T-cell (primary cell): ENCODE results near the gene NAXD. TPM values are rescaled to one million over a fixed set of nuclear protein-coding genes. Genes with fewer than 3 reads are reported as not detected.
"Not testable (repeated sequence)": the region's sequence is repeated elsewhere in the genome, so short reads cannot be mapped to it uniquely, and the experiment has no call there.

Source experiments
- ATAC-seq, 4 experiments: fragments of 200-7000 bp in 3 of 4; fragments of 150-1000 bp in 1 of 4; cut with Tn5 transposase; replicated peaks in 1 of 4; 1 replicate in 3 of 4; 2 replicates in 1 of 4; pipeline ENCODE4 v1.10.0; 2021; ENCODE audit warnings: moderate library complexity in 3 of 4, mild to moderate bottlenecking in 2 of 4, moderate number of reproducible peaks in 1 of 4
- CTCF ChIA-PET, 2 donors: fragments of 300-600 bp; sonication (Branson Sonifier 250); formaldehyde crosslinking; loops; one replicate each; lab custom pipeline; 2022; ENCODE audit warnings: antibody characterized with exemption in 2 of 2; lab: Charles Lee
- POLR2A ChIA-PET, 2 donors: fragments of 300-600 bp; sonication (Branson Sonifier 250); formaldehyde crosslinking; loops; one replicate each; lab custom pipeline; 2022; ENCODE audit warnings: antibody characterized with exemption in 2 of 2; lab: Charles Lee
- DNase-seq, 35 experiments: peaks; one replicate each; pipeline versions ENCODE4 v3.0.0 to v3.0.0-alpha.2; 2013 to 2023
- H3K27ac ChIP-seq: one replicate; pipeline ENCODE4 v1.5.1; 2013; ENCODE audit warnings: low read length
- H3K27me3 ChIP-seq, 2 experiments: replicated peaks in 1 of 2; 1 replicate in 1 of 2; 2 replicates in 1 of 2; pipeline versions ENCODE4 v1.6.1 to v1.7.0; 2013; ENCODE audit warnings: low read length in 1 of 2, mixed read lengths in 1 of 2; ENCODE audit not compliant: control insufficient read depth in 2 of 2, insufficient read depth in 2 of 2; ENCODE audit errors: extremely low read depth in 1 of 2
- H3K36me3 ChIP-seq, 2 donors: 1 replicate in 1 of 2; 2 replicates in 1 of 2; pipeline versions ENCODE4 v1.6.1 to v1.7.0; 2013; ENCODE audit warnings: low read length in 1 of 2; ENCODE audit not compliant: control insufficient read depth in 2 of 2, insufficient read depth in 1 of 2; ENCODE audit errors: extremely low read depth in 1 of 2
- H3K4me1 ChIP-seq, 2 experiments: 1 replicate in 1 of 2; 2 replicates in 1 of 2; pipeline versions ENCODE4 v1.6.1 to v1.7.0; 2013; ENCODE audit warnings: low read length in 2 of 2, mixed read lengths in 1 of 2; ENCODE audit not compliant: insufficient read depth in 2 of 2, control insufficient read depth in 1 of 2; ENCODE audit errors: extremely low read depth in 1 of 2
- H3K4me3 ChIP-seq, 2 donors: 1 replicate in 1 of 2; 2 replicates in 1 of 2; pipeline versions ENCODE4 v1.5.1 to v1.7.0; 2013; ENCODE audit warnings: mild to moderate bottlenecking in 2 of 2, low read length in 1 of 2, moderate library complexity in 1 of 2; ENCODE audit not compliant: control insufficient read depth in 1 of 2; ENCODE audit errors: extremely low read depth in 1 of 2
- H3K9me3 ChIP-seq: 2 replicates; pipeline ENCODE4 v1.7.0; 2013
- H3K27ac Mint-ChIP-seq, 2 donors: one replicate each; pipeline ENCODE4 v1.8.0; 2020 to 2021; ENCODE audit warnings: mild to moderate bottlenecking in 2 of 2, mixed read lengths in 2 of 2
- H3K27me3 Mint-ChIP-seq, 2 donors: one replicate each; pipeline ENCODE4 v1.8.0; 2021 to 2022; ENCODE audit warnings: mixed read lengths in 2 of 2
- H3K36me3 Mint-ChIP-seq: one replicate; pipeline ENCODE4 v1.8.0; 2021; ENCODE audit warnings: mixed read lengths
- H3K4me1 Mint-ChIP-seq, 3 donors: one replicate each; pipeline ENCODE4 v1.8.0; 2020 to 2022; ENCODE audit warnings: mixed read lengths in 3 of 3, mild to moderate bottlenecking in 1 of 3
- H3K4me3 Mint-ChIP-seq, 3 donors: one replicate each; pipeline ENCODE4 v1.8.0; 2020 to 2022; ENCODE audit warnings: mild to moderate bottlenecking in 3 of 3, mixed read lengths in 3 of 3, moderate library complexity in 3 of 3
- H3K9me3 Mint-ChIP-seq, 3 donors: one replicate each; pipeline ENCODE4 v1.8.0; 2020 to 2022; ENCODE audit warnings: mixed read lengths in 3 of 3
- WGBS: methylation state at CpG from one replicate; pipeline ENCODE4 v1.1.5; 2013; ENCODE audit warnings: missing lambda C conversion rate; ENCODE audit not compliant: insufficient coverage; 5-methylcytosine and 5-hydroxymethylcytosine counted together
- total RNA-seq, 35 experiments: library from RNA in 6 of 35; stranded (reverse) in 6 of 35; fragments of 120-200 nt in 1 of 35; gene quantifications; one replicate each; pipeline versions ENCODE4 v1.2.1 to v1.2.4 and lab custom pipeline; 2013 to 2026

The NAXD gene
- total RNA-seq, 5 donors from 2014 or later (not counting 1 experiment from before 2014, with no cell fraction given), result 22.2 to 34.3 (median 29.2) TPM

DNA sequence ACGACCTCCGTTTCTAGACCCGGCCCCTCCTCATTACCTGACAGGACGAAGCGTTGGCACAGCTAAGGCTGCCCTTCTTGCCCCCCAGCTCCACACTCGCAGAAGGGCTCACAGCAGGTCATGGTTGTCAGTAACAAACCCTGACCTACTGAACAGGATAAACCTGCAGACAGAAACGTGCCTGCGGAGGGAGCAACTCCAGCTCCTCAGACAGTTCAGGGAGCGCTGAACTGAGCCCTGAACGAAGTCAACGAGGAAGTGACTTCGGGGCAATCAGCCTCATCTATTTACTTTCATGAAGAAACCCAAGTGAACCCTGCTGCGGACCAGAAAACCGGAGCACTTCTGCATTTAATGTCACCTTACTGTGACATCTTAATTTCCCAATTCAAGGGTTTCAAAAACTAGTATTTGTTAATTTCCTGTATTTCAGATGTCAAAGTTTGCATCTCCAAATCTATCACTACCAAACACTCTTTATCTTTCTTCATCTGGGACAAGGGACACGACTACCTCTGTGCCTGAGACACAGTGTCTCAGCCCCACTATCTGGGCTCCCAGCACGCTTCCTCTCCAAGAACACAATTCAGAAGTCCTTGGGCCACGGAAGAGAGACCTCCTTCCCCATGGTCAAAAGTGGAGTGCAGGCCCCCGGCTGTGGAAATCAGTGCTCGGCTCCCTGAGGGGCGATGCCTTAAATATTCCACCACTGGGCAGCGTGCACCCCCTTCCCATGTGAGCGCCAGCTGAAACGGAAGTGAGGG is 50.3 kb downstream of the NAXD start:
- H3K36me3 Mint-ChIP-seq, result peaks cover 75% of the 10 kb centered on the region
- H3K4me1 ChIP-seq, result peaks cover 0 to 2% of the 10 kb centered on the region in 2 experiments
- POLR2A ChIA-PET, result no interaction called here

GRCh38 chr13:110666255-110666533 is 50.8 kb downstream of the NAXD start:
- no peaks in the 10 kb centered on the region for H3K9me3 ChIP-seq
- H3K27me3 ChIP-seq, result no peaks in the 10 kb centered on the region
- no peak for DNase-seq
- Mint-ChIP-seq H3K36me3 (peaks cover 76% of the 10 kb centered on the region), H3K4me3 (no peak overlapping the region), H3K27me3 (no peaks in the 10 kb centered on the region), H3K4me1 (peaks cover 6 to 18% (median 7%) of the 10 kb centered on the region in 3 donors), H3K9me3 (peaks cover 0 to 2% (median 0%) of the 10 kb centered on the region in 3 donors), H3K27ac (no peak overlapping the region)
- no peak overlapping the region for H3K4me3 ChIP-seq
- 93% methylated on average over 8 of the region's 8 CpGs for WGBS
- peaks cover 0 to 2% of the 10 kb centered on the region in 2 experiments for H3K4me1 ChIP-seq
- ChIA-PET CTCF (interaction anchor here in 1 of 2 donors (1.1 kb wide), 1 partner anchor 17 kb away, joined by 3 read pairs; no protein-coding TSS in a partner anchor), POLR2A (no interaction called here)
- no peak for ATAC-seq
- peaks cover 36 to 76% of the 10 kb centered on the region in 2 donors for H3K36me3 ChIP-seq
- H3K27ac ChIP-seq, result no peak overlapping the region

More for the DNA sequence above, 50.3 kb downstream of the NAXD start:
- Histone ChIP-seq H3K9me3 (no peaks in the 10 kb centered on the region), H3K27me3 (no peaks in the 10 kb centered on the region), H3K4me3 (no peak overlapping the region), H3K36me3 (peaks cover 36 to 80% of the 10 kb centered on the region in 2 donors), H3K27ac (no peak overlapping the region)
- H3K27ac Mint-ChIP-seq, result no peak overlapping the region
- H3K4me1 Mint-ChIP-seq, result peaks cover 1 to 13% (median 2%) of the 10 kb centered on the region in 3 donors
- H3K4me3 Mint-ChIP-seq, result no peak overlapping the region
- peaks cover 0 to 5% (median 0%) of the 10 kb centered on the region in 3 donors for H3K9me3 Mint-ChIP-seq
- peak in 1 of 35 experiments; percentile 23 for DNase-seq
- 96% methylated on average over 19 of the region's 23 CpGs for WGBS
- CTCF ChIA-PET, result no interaction called here
- no peaks in the 10 kb centered on the region for H3K27me3 Mint-ChIP-seq
- no peak for ATAC-seq

DNA sequence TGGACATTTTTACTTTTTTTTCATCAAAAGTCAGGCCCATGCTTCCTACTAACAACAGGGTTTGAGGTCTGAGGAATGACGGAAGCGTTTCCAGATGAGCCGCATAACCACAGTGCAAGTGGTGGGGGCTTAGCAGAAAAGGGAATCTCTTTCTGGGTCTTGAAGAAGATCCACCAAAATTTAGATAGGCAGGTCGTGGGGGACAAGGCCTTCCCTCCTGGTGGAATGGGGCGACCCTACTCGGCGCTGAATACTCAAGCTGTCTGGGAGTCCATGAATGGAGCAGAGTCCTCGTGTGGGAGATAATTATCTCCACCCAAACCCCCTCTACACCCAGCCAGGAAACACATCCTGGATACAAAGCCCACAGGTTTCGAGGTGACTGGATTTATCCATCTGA is 53.7 kb downstream of the NAXD start:
- Histone ChIP-seq H3K36me3 (peaks cover 23 to 50% of the 10 kb centered on the region in 2 donors), H3K4me3 (no peak overlapping the region), H3K9me3 (no peaks in the 10 kb centered on the region), H3K27ac (no peak overlapping the region), H3K4me1 (peaks cover 0 to 2% of the 10 kb centered on the region in 2 experiments), H3K27me3 (no peaks in the 10 kb centered on the region)
- DNase-seq (no peak), ATAC-seq (no peak)
- 100% methylated on average over 3 of the region's 9 CpGs for whole genome bisulfite sequencing
- Mint-ChIP-seq H3K36me3 (peaks cover 62% of the 10 kb centered on the region), H3K27ac (no peak overlapping the region), H3K4me3 (no peak overlapping the region), H3K27me3 (no peaks in the 10 kb centered on the region), H3K4me1 (peaks cover 20 to 36% (median 30%) of the 10 kb centered on the region in 3 donors), H3K9me3 (no peaks in the 10 kb centered on the region)
- POLR2A ChIA-PET, result no interaction called here
- CTCF ChIA-PET, result interaction anchor here in 1 of 2 donors (0.7 kb wide), 1 partner anchor 10 kb away, joined by 3 read pairs; no protein-coding TSS in a partner anchor

DNA sequence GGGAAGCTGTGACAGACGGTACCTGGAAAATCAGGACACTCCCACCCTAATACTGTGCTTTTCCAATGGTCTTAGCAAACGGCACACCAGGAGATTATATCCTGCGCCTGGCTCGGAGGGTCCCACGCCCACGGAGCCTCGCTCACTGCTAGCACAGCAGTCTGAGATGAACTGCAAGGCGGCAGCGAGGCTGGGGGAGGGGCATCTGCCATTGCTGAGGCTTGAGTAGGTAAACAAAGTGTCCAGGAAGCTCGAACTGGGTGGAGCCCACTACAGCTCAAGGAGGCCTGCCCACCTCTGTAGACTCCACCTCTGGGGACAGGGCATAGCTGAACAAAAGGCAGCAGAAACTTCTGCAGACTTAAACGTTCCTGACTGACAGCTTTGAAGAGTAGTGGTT is 54.5 kb downstream of the NAXD start:
- peaks cover 64% of the 10 kb centered on the region for H3K36me3 Mint-ChIP-seq
- H3K4me3 Mint-ChIP-seq, H3K4me3 ChIP-seq, H3K9me3 Mint-ChIP-seq, H3K9me3 ChIP-seq, POLR2A ChIA-PET, H3K27ac ChIP-seq, H3K4me1 ChIP-seq, H3K27me3 Mint-ChIP-seq, ATAC-seq, DNase-seq, H3K27ac Mint-ChIP-seq, H3K27me3 ChIP-seq: not testable (repeated sequence)
- peaks cover 19 to 43% of the 10 kb centered on the region in 2 donors for H3K36me3 ChIP-seq
- CTCF ChIA-PET, result interaction anchor here (0.6 to 1.2 kb wide), 2 partner anchors 9 to 13 kb away, joined by 3 read pairs; no protein-coding TSS in a partner anchor
- H3K4me1 Mint-ChIP-seq, result peaks cover 21 to 37% (median 35%) of the 10 kb centered on the region in 3 donors
- 87% methylated on average over 8 of the region's 11 CpGs for WGBS

GRCh38 chr13:110676595-110677587 is 61.5 kb downstream of the NAXD start:
- H3K36me3 ChIP-seq, result peaks cover 32 to 48% of the 10 kb centered on the region in 2 donors
- peaks cover 0 to 9% of the 10 kb centered on the region in 2 experiments for H3K4me1 ChIP-seq
- Mint-ChIP-seq H3K27me3 (no peaks in the 10 kb centered on the region), H3K4me1 (peaks cover 15 to 29% (median 23%) of the 10 kb centered on the region in 3 donors), H3K4me3 (no peak overlapping the region), H3K9me3 (no peaks in the 10 kb centered on the region), H3K36me3 (peaks cover 55% of the 10 kb centered on the region), H3K27ac (peak overlapping the region in 1 of 2 donors; percentile 83)
- ChIA-PET CTCF (interaction anchor here in 1 of 2 donors (0.9 kb wide), 1 partner anchor 143 kb away, joined by 3 read pairs; no protein-coding TSS in a partner anchor), POLR2A (no interaction called here)
- no peak overlapping the region for H3K27ac ChIP-seq
- DNase-seq, result peak in 2 of 35 experiments; percentile 13 to 32
- H3K9me3 ChIP-seq, result no peaks in the 10 kb centered on the region
- no peak overlapping the region for H3K4me3 ChIP-seq
- H3K27me3 ChIP-seq, result no peaks in the 10 kb centered on the region
- WGBS, result 92% methylated on average over 15 of the region's 28 CpGs
- ATAC-seq, result peak in 1 of 4 experiments; percentile 17
